Small intestine (tissue), 7 donors: ENCODE data around the gene THSD7A. TPM values are rescaled to one million over a fixed set of nuclear protein-coding genes. Genes with fewer than 3 reads are reported as not detected.

ENCODE experiments used
- DNase-seq, 2 donors: peaks; one replicate each; pipeline versions ENCODE4 v3.0.0 to v3.0.0-alpha.2; 2013
- FAIRE-seq: peaks from 2 replicates; lab custom pipeline; 2012; peaks lifted over from hg19 to GRCh38; lab: Jason Lieb, UNC
- H3K27ac ChIP-seq, 3 donors: one replicate each; pipeline ENCODE4 v1.5.1; 2013; ENCODE audit warnings: low read length in 2 of 3, mild to moderate bottlenecking in 2 of 3, control low read depth in 1 of 3, inconsistent platforms in 1 of 3, low read depth in 1 of 3, moderate library complexity in 1 of 3
- H3K27me3 ChIP-seq, 3 donors: one replicate each; pipeline ENCODE4 v1.6.1; 2013; ENCODE audit warnings: low read length in 3 of 3, inconsistent platforms in 1 of 3; ENCODE audit not compliant: control insufficient read depth in 3 of 3, insufficient read depth in 3 of 3
- H3K36me3 ChIP-seq, 3 donors: one replicate each; pipeline ENCODE4 v1.6.1; 2013; ENCODE audit warnings: low read length in 3 of 3, inconsistent platforms in 1 of 3, low read depth in 1 of 3, mild to moderate bottlenecking in 1 of 3, moderate library complexity in 1 of 3; ENCODE audit not compliant: control insufficient read depth in 3 of 3, insufficient read depth in 2 of 3
- H3K4me1 ChIP-seq, 3 donors: one replicate each; pipeline ENCODE4 v1.6.1; 2013; ENCODE audit warnings: low read length in 2 of 3, inconsistent platforms in 1 of 3, low read depth in 1 of 3, mild to moderate bottlenecking in 1 of 3, moderate library complexity in 1 of 3; ENCODE audit not compliant: control insufficient read depth in 3 of 3, insufficient read depth in 2 of 3
- H3K4me3 ChIP-seq, 3 donors: one replicate each; pipeline ENCODE4 v1.5.1; 2013; ENCODE audit warnings: low read length in 3 of 3, control low read depth in 1 of 3, inconsistent platforms in 1 of 3, low read depth in 1 of 3, mild to moderate bottlenecking in 1 of 3, moderate library complexity in 1 of 3
- H3K9me3 ChIP-seq, 2 donors: one replicate each; pipeline ENCODE4 v1.6.1; 2013; ENCODE audit warnings: low read depth in 1 of 2, low read length in 1 of 2; ENCODE audit not compliant: control insufficient read depth in 2 of 2, insufficient read depth in 1 of 2
- WGBS, 3 donors: extraction: QIAGEN DNeasy Blood & Tissue Kit; methylation state at CpG; one replicate each; pipeline ENCODE4 v1.1.7; 2013; 5-methylcytosine and 5-hydroxymethylcytosine counted together
- polyA plus RNA-seq, 4 donors: library from polyadenylated mRNA; stranded (reverse) in 3 of 4; unstranded in 1 of 4; fragments of 200-250 nt in 3 of 4; fragments of 120-200 nt in 1 of 4; gene quantifications; one replicate each; pipeline versions ENCODE4 v1.2.1 to v1.2.3, GENCODE V29; 2013
- donor health status: healthy with polysubstance abuse.
- donor health status: control.
- donor health status: control.
- donor health status: Bipolar disorder and iron deficiency.
- donor health status: healthy.

THSD7A gene
- polyA plus RNA-seq, 4 donors: 1.1 to 3.5 TPM; not detected in 2

- H3K27ac ChIP-seq: no peak overlapping the region
- H3K9me3 ChIP-seq: no peaks in the 10 kb centered on the region
- H3K4me3 ChIP-seq: no peak overlapping the region
- no peaks in the 10 kb centered on the region for H3K36me3 ChIP-seq
- no peaks in the 10 kb centered on the region for H3K4me1 ChIP-seq
- DNase-seq (no peak), FAIRE-seq (no peak)
- WGBS, 3 donors: 79 to 84% (median 83%) methylated on average over 3 of the region's 3 CpGs
- H3K27me3 ChIP-seq: no peaks in the 10 kb centered on the region
These were observed 353.1 kb downstream of the THSD7A start for GRCh38 chr7:11478882-11479281.

- DNase-seq (no peak), FAIRE-seq (no peak)
- H3K27me3 ChIP-seq: no peaks in the 10 kb centered on the region
- H3K36me3 ChIP-seq: no peaks in the 10 kb centered on the region
- WGBS, 3 donors: 86 to 97% (median 88%) methylated on average over 1 of the region's 1 CpG
- H3K4me1 ChIP-seq: no peaks in the 10 kb centered on the region
- no peaks in the 10 kb centered on the region for H3K9me3 ChIP-seq
- H3K27ac ChIP-seq: no peak overlapping the region
- H3K4me3 ChIP-seq: no peak overlapping the region
These were observed 353.6 kb downstream of the THSD7A start for GRCh38 chr7:11478426-11478825.

GRCh38 chr7:11474902-11475585 is 357.0 kb downstream of the THSD7A start:
- H3K27ac ChIP-seq: no peak overlapping the region
- no peak overlapping the region for H3K4me3 ChIP-seq
- no peaks in the 10 kb centered on the region for H3K9me3 ChIP-seq
- DNase-seq: no peak
- no peaks in the 10 kb centered on the region for H3K4me1 ChIP-seq
- FAIRE-seq: no peak
- WGBS, 3 donors: 67 to 78% (median 71%) methylated on average over 6 of the region's 6 CpGs
- no peaks in the 10 kb centered on the region for H3K27me3 ChIP-seq
- H3K36me3 ChIP-seq: no peaks in the 10 kb centered on the region

GRCh38 chr7:11473807-11474424 is 358.1 kb downstream of the THSD7A start:
- WGBS, 3 donors: 85 to 91% (median 88%) methylated on average over 8 of the region's 8 CpGs
- Histone ChIP-seq H3K4me1 (peaks cover 0 to 6% (median 0%) of the 10 kb centered on the region in 3 donors), H3K9me3 (no peaks in the 10 kb centered on the region), H3K27me3 (no peaks in the 10 kb centered on the region), H3K36me3 (no peaks in the 10 kb centered on the region), H3K27ac (no peak overlapping the region), H3K4me3 (no peak overlapping the region)
- FAIRE-seq (no peak), DNase-seq (no peak)

- no peak overlapping the region for H3K27ac ChIP-seq
- FAIRE-seq (no peak), DNase-seq (no peak)
- H3K4me1 ChIP-seq: peaks cover 0 to 6% (median 0%) of the 10 kb centered on the region in 3 donors
- H3K27me3 ChIP-seq: no peaks in the 10 kb centered on the region
- no peaks in the 10 kb centered on the region for H3K36me3 ChIP-seq
- WGBS, 3 donors: 66 to 75% (median 73%) methylated on average over 2 of the region's 2 CpGs
- H3K4me3 ChIP-seq: no peak overlapping the region
- H3K9me3 ChIP-seq: no peaks in the 10 kb centered on the region
These were observed 358.8 kb downstream of the THSD7A start for GRCh38 chr7:11473220-11473619.

GRCh38 chr7:11472646-11473045 is 359.4 kb downstream of the THSD7A start:
- Histone ChIP-seq H3K27ac (no peak overlapping the region), H3K9me3 (no peaks in the 10 kb centered on the region), H3K4me1 (peaks cover 0 to 6% (median 0%) of the 10 kb centered on the region in 3 donors), H3K27me3 (no peaks in the 10 kb centered on the region), H3K36me3 (no peaks in the 10 kb centered on the region), H3K4me3 (no peak overlapping the region)
- FAIRE-seq: no peak
- no peak for DNase-seq
- 69 to 88% (median 76%) methylated on average over 4 of the region's 4 CpGs for WGBS, 3 donors

- no peaks in the 10 kb centered on the region for H3K9me3 ChIP-seq
- WGBS, 3 donors: 74 to 90% (median 83%) methylated on average over 1 of the region's 1 CpG
- peak; percentile 53 for FAIRE-seq
These were observed 360.7 kb downstream of the THSD7A start for GRCh38 chr7:11471255-11471654.

GRCh38 chr7:11469028-11469745 is 362.8 kb downstream of the THSD7A start:
- Histone ChIP-seq H3K4me3 (no peak overlapping the region), H3K27ac (peak overlapping the region in 1 of 3 donors; percentile 8), H3K9me3 (no peaks in the 10 kb centered on the region), H3K4me1 (peaks cover 0 to 6% (median 0%) of the 10 kb centered on the region in 3 donors), H3K36me3 (no peaks in the 10 kb centered on the region), H3K27me3 (no peaks in the 10 kb centered on the region)
- no peak for FAIRE-seq
- WGBS, 3 donors: 20 to 38% (median 28%) methylated on average over 3 of the region's 3 CpGs
- DNase-seq: peak in 1 of 2 donors; percentile 31

More at GRCh38 chr7:11471255-11471654, 360.7 kb downstream of the THSD7A start:
- H3K36me3 ChIP-seq: no peaks in the 10 kb centered on the region
- H3K4me3 ChIP-seq: no peak overlapping the region
- DNase-seq: no peak
- peaks cover 0 to 6% (median 0%) of the 10 kb centered on the region in 3 donors for H3K4me1 ChIP-seq
- H3K27me3 ChIP-seq: no peaks in the 10 kb centered on the region
- H3K27ac ChIP-seq: no peak overlapping the region
